D721Med (cell line): ENCODE results near the gene KCTD15.

Source experiments
- DNase-seq: peaks from one replicate; pipeline ENCODE4 v3.0.0; 2011; ENCODE audit warnings: low spot score; ENCODE audit not compliant: insufficient read length
- FAIRE-seq: peaks from 2 replicates; lab custom pipeline; 2011; peaks lifted over from hg19 to GRCh38; lab: Jason Lieb, UNC
- TF ChIP-seq, protein P1 (sequence below): IDR thresholded peaks from 2 replicates; pipeline ENCODE4 v1.5.1; 2012; ENCODE audit warnings: mild to moderate bottlenecking, control low read depth; ENCODE audit not compliant: insufficient read depth; ENCODE audit errors: missing control alignments

Gene KCTD15

DNA sequence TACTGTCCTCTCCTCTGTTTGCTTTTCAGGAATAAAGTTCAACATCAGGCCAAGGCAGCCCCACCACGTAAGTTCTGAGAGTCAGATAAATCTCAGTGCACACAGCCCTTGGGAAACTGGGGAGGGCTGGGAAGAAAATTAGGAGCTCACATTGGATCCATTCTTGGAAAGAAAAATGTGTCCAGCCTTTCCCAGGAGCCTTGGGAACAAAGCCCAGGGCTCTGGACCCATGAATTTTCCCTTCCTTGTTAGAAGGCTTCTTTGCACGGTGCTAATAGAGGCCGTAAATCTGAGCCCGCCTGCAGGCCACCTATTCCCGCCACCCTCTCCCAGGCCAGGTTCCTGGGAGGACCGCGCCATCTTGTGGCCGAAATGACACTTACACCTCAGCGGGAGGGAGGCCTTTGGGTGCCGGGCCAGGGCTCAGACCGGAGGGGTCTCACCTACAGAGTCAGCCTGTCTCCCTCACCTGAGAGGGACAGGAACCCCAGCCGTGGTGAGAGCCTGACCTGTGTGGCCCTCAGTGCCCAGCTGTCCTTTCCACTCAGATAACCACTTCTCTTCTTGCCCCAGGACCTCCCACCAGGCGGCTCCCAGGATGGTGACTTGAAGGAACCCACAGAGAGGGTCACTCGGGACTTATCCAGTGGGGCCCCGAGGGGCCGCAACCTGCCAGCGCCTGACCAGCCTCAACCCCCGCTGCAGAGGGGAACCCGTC, 25.1 kb upstream of the KCTD15 start:
- no peak for FAIRE-seq
- TF ChIP-seq, protein P1, sequence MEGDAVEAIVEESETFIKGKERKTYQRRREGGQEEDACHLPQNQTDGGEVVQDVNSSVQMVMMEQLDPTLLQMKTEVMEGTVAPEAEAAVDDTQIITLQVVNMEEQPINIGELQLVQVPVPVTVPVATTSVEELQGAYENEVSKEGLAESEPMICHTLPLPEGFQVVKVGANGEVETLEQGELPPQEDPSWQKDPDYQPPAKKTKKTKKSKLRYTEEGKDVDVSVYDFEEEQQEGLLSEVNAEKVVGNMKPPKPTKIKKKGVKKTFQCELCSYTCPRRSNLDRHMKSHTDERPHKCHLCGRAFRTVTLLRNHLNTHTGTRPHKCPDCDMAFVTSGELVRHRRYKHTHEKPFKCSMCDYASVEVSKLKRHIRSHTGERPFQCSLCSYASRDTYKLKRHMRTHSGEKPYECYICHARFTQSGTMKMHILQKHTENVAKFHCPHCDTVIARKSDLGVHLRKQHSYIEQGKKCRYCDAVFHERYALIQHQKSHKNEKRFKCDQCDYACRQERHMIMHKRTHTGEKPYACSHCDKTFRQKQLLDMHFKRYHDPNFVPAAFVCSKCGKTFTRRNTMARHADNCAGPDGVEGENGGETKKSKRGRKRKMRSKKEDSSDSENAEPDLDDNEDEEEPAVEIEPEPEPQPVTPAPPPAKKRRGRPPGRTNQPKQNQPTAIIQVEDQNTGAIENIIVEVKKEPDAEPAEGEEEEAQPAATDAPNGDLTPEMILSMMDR: peak; percentile 88
- DNase-seq: peak; percentile 90

DNA sequence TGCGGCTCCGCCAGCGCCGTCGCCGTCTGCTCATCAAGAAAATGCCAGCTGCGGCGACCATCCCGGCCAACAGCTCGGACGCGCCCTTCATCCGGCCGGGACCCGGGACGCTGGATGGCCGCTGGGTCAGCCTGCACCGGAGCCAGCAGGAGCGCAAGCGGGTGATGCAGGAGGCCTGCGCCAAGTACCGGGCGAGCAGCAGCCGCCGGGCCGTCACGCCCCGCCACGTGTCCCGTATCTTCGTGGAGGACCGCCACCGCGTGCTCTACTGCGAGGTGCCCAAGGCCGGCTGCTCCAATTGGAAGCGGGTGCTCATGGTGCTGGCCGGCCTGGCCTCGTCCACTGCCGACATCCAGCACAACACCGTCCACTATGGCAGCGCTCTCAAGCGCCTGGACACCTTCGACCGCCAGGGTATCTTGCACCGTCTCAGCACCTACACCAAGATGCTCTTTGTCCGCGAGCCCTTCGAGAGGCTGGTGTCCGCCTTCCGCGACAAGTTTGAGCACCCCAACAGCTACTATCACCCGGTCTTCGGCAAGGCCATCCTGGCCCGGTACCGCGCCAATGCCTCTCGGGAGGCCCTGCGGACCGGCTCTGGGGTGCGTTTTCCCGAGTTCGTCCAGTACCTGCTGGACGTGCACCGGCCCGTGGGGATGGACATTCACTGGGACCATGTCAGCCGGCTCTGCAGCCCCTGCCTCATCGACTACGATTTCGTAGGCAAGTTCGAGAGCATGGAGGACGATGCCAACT, 24.4 kb upstream of the KCTD15 start:
- DNase-seq: no peak
- TF ChIP-seq, protein P1: no peak
- FAIRE-seq: no peak

DNA sequence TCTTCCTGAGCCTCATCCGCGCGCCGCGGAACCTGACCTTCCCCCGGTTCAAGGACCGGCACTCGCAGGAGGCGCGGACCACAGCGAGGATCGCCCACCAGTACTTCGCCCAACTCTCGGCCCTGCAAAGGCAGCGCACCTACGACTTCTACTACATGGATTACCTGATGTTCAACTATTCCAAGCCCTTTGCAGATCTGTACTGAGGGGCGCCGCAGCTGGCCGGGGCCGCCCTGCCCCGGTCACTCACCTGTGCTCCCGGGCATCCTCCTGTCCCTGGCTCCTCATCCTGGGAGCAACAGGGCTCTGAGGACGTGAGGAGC, 23.9 kb upstream of the KCTD15 start:
- DNase-seq (no peak), FAIRE-seq (no peak)
- TF ChIP-seq, protein P1: no peak

DNA sequence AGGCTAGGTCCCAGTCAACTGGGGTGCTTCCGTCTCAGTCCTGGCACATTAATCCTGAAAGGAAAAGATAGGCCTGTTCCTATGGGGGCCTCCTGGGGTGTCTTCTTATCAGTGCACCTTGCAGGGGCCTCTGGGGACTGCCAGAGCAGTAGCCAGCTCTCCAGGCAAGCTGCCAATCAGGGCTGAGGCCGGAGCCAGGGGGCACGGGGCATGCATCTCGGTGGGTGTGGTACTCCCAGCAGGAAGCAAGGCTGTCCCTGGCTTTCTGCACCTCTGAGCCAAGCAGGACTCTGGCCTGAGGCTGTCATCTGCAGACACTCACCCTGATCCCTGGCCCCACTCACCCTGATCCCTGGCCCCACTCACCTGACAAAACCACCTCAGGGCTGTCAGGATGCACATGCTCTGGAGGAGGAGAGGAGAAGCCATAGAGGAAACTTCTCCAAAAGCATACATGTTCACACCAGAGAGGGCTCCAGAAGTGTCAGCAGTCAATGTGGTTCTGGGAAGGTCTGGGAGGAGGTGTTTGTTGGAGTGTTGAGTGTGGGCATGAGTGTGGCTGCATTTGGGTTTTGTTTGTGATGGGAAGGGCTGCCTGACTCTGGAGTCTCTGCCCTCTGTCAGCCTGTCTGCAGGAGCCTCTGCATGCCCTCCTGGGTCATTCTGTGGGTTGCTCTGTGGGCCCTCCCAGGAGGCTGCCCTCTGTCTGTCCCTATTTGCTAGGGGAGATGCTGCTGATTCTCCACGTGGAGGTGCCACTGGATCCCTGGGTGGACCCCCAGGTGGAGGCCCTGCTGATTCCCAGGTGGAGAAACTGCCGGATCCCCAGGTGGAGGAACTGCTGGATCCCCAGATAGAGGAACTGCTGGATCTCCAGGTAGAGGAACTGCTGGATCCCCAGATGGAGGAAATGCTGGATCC, 22.7 kb upstream of the KCTD15 start:
- TF ChIP-seq, protein P1: no peak
- no peak for FAIRE-seq
- no peak for DNase-seq

DNA sequence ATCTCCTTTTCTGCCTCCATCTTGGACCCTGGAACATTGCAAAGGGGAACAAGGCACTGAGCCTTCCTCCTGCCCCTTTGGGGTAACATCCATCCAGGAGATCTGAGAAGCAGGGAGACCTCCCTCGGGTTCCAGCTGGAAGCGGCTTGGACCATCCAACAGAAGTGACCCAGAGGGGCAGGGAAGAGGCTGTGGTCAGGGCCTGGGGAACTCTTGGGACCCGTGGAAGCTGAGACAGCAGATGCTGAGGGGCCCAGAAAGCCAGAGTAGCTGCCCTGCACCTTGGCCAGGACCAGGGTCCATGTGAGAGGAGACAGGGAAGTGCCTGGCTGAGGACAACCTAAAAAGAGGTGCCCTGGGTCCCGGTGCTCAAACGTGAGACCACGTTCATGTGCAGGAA, 21.9 kb upstream of the KCTD15 start:
- TF ChIP-seq, protein P1: no peak
- DNase-seq (no peak), FAIRE-seq (no peak)

DNA sequence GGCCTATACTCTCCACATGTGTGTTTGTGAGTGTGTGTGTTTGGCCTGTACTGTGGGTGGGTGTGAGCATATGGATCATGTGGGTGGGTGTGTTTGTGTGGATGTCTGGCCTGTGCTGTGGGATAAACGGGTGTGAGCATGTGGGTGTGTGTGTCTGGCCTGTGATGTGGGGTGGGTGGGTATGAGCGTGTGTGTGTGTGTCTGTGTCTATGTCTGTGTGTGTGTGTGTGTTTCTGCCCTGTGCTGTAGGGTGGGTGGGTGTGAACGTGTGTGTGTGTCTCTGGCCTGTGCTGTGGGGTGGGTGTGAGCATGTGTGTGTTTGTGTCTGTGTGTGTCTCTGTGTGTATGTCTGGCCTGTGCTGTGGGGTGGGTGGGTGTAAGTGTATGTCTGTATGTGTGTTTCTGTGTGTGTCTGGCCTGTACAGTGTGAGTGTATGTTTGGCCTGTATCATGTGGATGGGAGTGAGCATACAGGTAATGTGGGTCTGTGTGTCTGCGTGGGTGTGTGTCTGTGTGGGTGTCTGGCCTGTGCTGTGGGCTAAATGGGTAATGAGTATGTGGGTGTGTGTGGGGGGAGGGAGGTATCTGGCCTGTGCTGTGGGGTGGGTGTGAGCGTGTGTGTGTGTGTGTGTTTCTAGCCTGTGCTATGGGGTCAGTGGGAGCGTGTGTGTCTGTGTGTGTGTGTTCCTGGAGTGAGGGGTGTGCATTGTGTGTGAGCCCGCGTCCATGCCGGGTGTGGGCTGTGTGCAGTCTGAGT, 20.8 kb upstream of the KCTD15 start:
- TF ChIP-seq, protein P1: no peak
- FAIRE-seq (no peak), DNase-seq (no peak)
